Spleen (tissue), 11 donors: Measurements from ENCODE around the gene HYCC1. TPM values are rescaled to one million over a fixed set of nuclear protein-coding genes. Genes with fewer than 3 reads are reported as not detected.

Experiments
- DNase-seq: peaks from one replicate; pipeline ENCODE4 v3.0.0-alpha.2; 2020
- H3K27ac ChIP-seq, 8 donors: fragments of 200-600 bp; sonication (generic) in 7 of 8; 1 replicate in 4 of 8; 2 replicates in 4 of 8; pipeline versions ENCODE4 v1.5.0 to v1.8.0; 2016 to 2021; ENCODE audit warnings: inconsistent platforms in 4 of 8, mild to moderate bottlenecking in 4 of 8, moderate library complexity in 1 of 8
- H3K27me3 ChIP-seq, 7 donors: fragments of 200-600 bp; sonication (generic) in 6 of 7; replicated peaks in 1 of 7; 1 replicate in 4 of 7; 2 replicates in 3 of 7; pipeline versions ENCODE4 v1.5.0 to v1.8.0; 2016 to 2021; ENCODE audit warnings: inconsistent platforms in 3 of 7, mild to moderate bottlenecking in 1 of 7
- H3K36me3 ChIP-seq, 6 donors: fragments of 200-600 bp; sonication (generic) in 5 of 6; 1 replicate in 4 of 6; 2 replicates in 2 of 6; pipeline versions ENCODE4 v1.5.0 to v1.8.0; 2016 to 2021; ENCODE audit warnings: inconsistent platforms in 2 of 6
- H3K4me1 ChIP-seq, 6 donors: fragments of 200-600 bp; sonication (generic) in 5 of 6; 1 replicate in 3 of 6; 2 replicates in 3 of 6; pipeline versions ENCODE4 v1.5.0 to v1.8.0; 2016 to 2021; ENCODE audit warnings: inconsistent platforms in 3 of 6
- H3K4me3 ChIP-seq, 8 donors: fragments of 200-600 bp; sonication (generic) in 7 of 8; 1 replicate in 4 of 8; 2 replicates in 4 of 8; pipeline versions ENCODE4 v1.5.0 to v1.8.0; 2016 to 2021; ENCODE audit warnings: inconsistent platforms in 4 of 8, mild to moderate bottlenecking in 4 of 8, moderate library complexity in 2 of 8
- H3K9me3 ChIP-seq, 8 donors: fragments of 200-600 bp; sonication (generic) in 7 of 8; 1 replicate in 4 of 8; 2 replicates in 4 of 8; pipeline versions ENCODE4 v1.5.0 to v1.8.0; 2016 to 2021; ENCODE audit warnings: inconsistent platforms in 4 of 8
- POLR2A ChIP-seq, 3 donors: fragments of 450-650 bp; IDR thresholded peaks; one replicate each; pipeline ENCODE4 v1.5.1; 2017; ENCODE audit warnings: antibody characterized with exemption in 3 of 3, mild to moderate bottlenecking in 1 of 3
- POLR2AphosphoS5 ChIP-seq, 3 donors: sonication (generic); formaldehyde crosslinking; IDR thresholded peaks; one replicate each; pipeline ENCODE4 v1.5.1; 2017; ENCODE audit warnings: antibody characterized with exemption in 3 of 3
- WGBS, 5 donors: extraction: QIAGEN DNeasy Blood & Tissue Kit in 3 of 5; methylation state at CpG; one replicate each; pipeline versions ENCODE4 v1.1.5 to v1.1.7; 2013 to 2018; 5-methylcytosine and 5-hydroxymethylcytosine counted together
- intact Hi-C: fragments of 100-400 bp; cut with DNase I; formaldehyde crosslinking; loops from one replicate; pipeline ENCODE4 v1.15.0; 2023; ENCODE audit warnings: low total_unique reads
- polyA plus RNA-seq, 3 donors: library from polyadenylated mRNA; stranded (reverse); fragments of 200-250 nt; gene quantifications; one replicate each; pipeline ENCODE4 v1.2.1, GENCODE V29; 2013
- total RNA-seq, 7 donors: library from RNA; depleted of rRNA in 3 of 7; stranded (reverse); fragments of >200 nt in 3 of 7; fragmentation: NEBNext Ultra II Directional in 4 of 7; extraction: Animal tissue kit (Norgen Biotek cat#: 25700) in 4 of 7; gene quantifications; one replicate each; pipeline versions ENCODE4 v1.1.0 to v1.2.1, GENCODE V29; 2016 to 2021
- TF ChIP-seq, protein P1 (sequence below), 11 experiments: fragments of 200-600 bp in 7 of 11; fragments of 450-650 bp in 4 of 11; sonication (generic) in 4 of 11; IDR thresholded peaks in 8 of 11; conservative IDR thresholded peaks in 3 of 11; 1 replicate in 7 of 11; 2 replicates in 4 of 11; pipeline versions ENCODE4 v1.4.0 to v1.8.0; 2016 to 2021; ENCODE audit warnings: antibody characterized with exemption in 11 of 11, inconsistent platforms in 4 of 11, mild to moderate bottlenecking in 1 of 11
- donor health status: healthy with polysubstance abuse.
- donor health status: DM: no; HTN: no; CAD: no; lungs with moderate emphysema.
- donor health status: DM: no; HTN: no; CAD: no.
- donor health status: Bipolar disorder and iron deficiency.
- donor health status: healthy.
- donor health status: DM: no; HTN: no; CAD: no.
- donor health status: DM: yes; HTN: yes; CAD: no.

Gene HYCC1
- total and polyA plus RNA-seq, 10 donors, result 4.0 to 59.0 (median 42.7) TPM

DNA sequence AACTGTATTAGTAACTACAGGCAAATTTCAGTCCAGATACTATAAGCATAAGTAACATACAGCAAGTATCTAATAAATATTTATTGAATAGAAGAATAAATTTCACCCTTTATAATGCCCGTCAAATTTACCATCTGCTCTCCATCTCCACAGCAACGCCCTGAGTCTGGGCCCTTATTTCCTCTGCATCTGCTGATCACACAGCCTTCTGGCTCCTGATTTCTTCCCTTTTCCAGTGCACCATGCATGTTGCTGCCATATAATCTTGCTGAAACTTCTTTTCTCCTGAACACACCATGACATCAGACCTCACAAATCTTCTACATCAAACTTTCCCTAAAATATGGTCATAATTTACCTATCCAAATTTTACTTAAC is 15.4 kb downstream of the HYCC1 start:
- Histone ChIP-seq H3K9me3 (no peaks in the 10 kb centered on the region), H3K36me3 (no peaks in the 10 kb centered on the region), H3K4me3 (no peak overlapping the region), H3K4me1 (peaks cover 4 to 54% (median 8%) of the 10 kb centered on the region in 6 donors), H3K27ac (no peak overlapping the region), H3K27me3 (no peaks in the 10 kb centered on the region)
- DNase-seq, result no peak
- WGBS, 5 donors, result 71 to 87% (median 75%) methylated on average over 2 of the region's 2 CpGs
- intact Hi-C loops, result no loop called here
- TF ChIP-seq POLR2AphosphoS5 (IDR thresholded peaks at IDR 0.05) (no peak), POLR2A (IDR thresholded peaks at IDR 0.05) (no peak)

DNA sequence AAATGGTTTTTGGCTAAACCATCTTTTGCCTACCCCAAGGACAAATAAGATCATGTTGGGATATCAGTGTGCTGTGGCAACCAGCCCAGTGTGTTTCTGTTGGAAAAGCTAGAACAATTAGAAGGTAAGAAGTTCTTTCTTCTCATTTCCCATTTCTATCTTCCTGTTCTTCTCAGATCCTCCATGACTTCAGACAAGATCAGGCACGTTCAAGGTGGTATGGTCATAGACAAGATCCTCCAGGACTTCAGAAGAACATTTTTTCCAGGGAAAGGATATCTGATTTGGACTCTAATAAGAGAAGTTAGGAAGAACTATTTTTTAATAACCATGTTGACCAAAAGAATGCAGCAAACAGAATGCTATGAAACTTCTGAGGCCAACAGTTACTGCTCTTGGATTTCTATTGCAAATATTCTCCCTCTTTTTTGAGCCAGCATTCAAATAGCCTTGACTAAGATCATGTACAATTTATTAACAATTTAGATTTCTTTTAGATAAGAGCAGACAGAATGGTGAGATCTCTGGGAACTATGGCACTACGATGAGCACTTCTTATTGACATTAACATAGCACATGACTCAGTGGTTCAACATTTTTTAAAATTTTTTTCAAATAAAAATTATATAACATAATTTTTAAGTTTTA is 15.9 kb downstream of the HYCC1 start:
- WGBS, 5 donors, result 80 to 93% (median 91%) methylated on average over 2 of the region's 2 CpGs
- TF ChIP-seq POLR2AphosphoS5 (IDR thresholded peaks at IDR 0.05) (no peak), POLR2A (IDR thresholded peaks at IDR 0.05) (no peak)
- TF ChIP-seq, protein P1, sequence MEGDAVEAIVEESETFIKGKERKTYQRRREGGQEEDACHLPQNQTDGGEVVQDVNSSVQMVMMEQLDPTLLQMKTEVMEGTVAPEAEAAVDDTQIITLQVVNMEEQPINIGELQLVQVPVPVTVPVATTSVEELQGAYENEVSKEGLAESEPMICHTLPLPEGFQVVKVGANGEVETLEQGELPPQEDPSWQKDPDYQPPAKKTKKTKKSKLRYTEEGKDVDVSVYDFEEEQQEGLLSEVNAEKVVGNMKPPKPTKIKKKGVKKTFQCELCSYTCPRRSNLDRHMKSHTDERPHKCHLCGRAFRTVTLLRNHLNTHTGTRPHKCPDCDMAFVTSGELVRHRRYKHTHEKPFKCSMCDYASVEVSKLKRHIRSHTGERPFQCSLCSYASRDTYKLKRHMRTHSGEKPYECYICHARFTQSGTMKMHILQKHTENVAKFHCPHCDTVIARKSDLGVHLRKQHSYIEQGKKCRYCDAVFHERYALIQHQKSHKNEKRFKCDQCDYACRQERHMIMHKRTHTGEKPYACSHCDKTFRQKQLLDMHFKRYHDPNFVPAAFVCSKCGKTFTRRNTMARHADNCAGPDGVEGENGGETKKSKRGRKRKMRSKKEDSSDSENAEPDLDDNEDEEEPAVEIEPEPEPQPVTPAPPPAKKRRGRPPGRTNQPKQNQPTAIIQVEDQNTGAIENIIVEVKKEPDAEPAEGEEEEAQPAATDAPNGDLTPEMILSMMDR (IDR thresholded peaks at IDR 0.05 in 8 of 11, conservative IDR thresholded peaks at IDR 0.05 in 3 of 11), result no peak
- H3K36me3 ChIP-seq, result no peaks in the 10 kb centered on the region
- peaks cover 4 to 52% (median 7%) of the 10 kb centered on the region in 6 donors for H3K4me1 ChIP-seq
- H3K27ac ChIP-seq, result no peak overlapping the region
- H3K27me3 ChIP-seq, result no peaks in the 10 kb centered on the region
- no peak overlapping the region for H3K4me3 ChIP-seq
- no peak for DNase-seq
- intact Hi-C loops, result no loop called here
- no peaks in the 10 kb centered on the region for H3K9me3 ChIP-seq

DNA sequence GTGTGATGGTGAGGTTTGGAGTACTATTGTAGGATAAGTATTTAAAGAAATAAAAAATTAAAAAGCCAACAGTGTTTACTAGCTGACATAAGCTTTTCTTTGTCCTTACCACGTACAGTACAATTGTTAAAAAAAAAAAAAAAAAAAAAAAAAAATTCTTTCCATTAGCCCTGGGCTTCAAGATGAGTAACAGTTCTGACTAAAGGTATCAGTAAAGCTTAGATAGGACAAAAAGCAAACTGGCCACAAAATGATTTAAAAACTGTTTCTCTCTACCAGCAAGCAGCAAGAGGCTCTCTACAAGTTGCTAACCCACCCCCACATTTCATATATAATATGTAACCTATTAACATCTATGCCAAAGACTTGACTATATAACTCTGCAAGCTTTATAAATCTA is 17.5 kb downstream of the HYCC1 start:
- no peak for DNase-seq
- 31 to 69% (median 40%) methylated on average over 1 of the region's 1 CpG for WGBS, 5 donors
- Histone ChIP-seq H3K9me3 (no peaks in the 10 kb centered on the region), H3K27me3 (no peaks in the 10 kb centered on the region), H3K4me3 (no peak overlapping the region), H3K36me3 (no peaks in the 10 kb centered on the region), H3K27ac (no peak overlapping the region), H3K4me1 (peaks cover under 1 to 39% (median 6%) of the 10 kb centered on the region in 6 donors)
- intact Hi-C loops, result no loop called here
- TF ChIP-seq POLR2AphosphoS5 (IDR thresholded peaks at IDR 0.05) (no peak), POLR2A (IDR thresholded peaks at IDR 0.05) (no peak)
- TF ChIP-seq, protein P1 (IDR thresholded peaks at IDR 0.05 in 8 of 11, conservative IDR thresholded peaks at IDR 0.05 in 3 of 11), result no peak

DNA sequence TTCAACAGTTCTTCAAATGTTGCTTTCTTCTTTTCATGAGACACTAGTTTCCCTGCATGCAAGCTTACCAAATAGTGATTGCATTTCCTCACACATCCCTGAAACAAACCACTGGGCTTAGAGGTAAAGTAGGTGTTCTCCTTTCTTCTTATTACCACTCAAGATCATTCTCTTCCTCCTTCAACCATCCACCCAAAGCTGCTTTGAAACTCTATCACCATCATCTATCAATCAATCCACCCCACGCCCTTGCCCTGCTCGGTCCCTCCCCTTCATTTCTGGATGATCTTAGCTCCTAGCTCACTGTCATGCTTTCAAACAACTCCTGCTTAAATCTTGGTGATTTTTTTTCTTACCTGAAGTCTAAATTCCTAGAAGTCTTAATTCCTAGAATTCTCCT is 18.9 kb downstream of the HYCC1 start:
- no peak overlapping the region for H3K4me3 ChIP-seq
- no peaks in the 10 kb centered on the region for H3K27me3 ChIP-seq
- TF ChIP-seq POLR2AphosphoS5 (IDR thresholded peaks at IDR 0.05) (no peak), POLR2A (IDR thresholded peaks at IDR 0.05) (no peak)
- TF ChIP-seq, protein P1 (IDR thresholded peaks at IDR 0.05 in 8 of 11, conservative IDR thresholded peaks at IDR 0.05 in 3 of 11), result no peak
- intact Hi-C loops, result no loop called here
- H3K36me3 ChIP-seq, result peaks cover 0 to 5% (median 0%) of the 10 kb centered on the region in 6 donors
- no peak overlapping the region for H3K27ac ChIP-seq
- H3K4me1 ChIP-seq, result peaks cover 0 to 33% (median 6%) of the 10 kb centered on the region in 6 donors
- H3K9me3 ChIP-seq, result no peaks in the 10 kb centered on the region
- WGBS, 5 donors, result 95 to 100% (median 98%) methylated on average over 2 of the region's 2 CpGs
- DNase-seq, result no peak
